Loucy (cell line): ENCODE measurements around the gene ADGRG7.

Experiments used
- H2AFZ ChIP-seq: fragments of 200-600 bp; sonication (generic); 2 replicates; pipeline ENCODE4 v1.6.0; 2016; ENCODE audit warnings: antibody characterized with exemption, mild to moderate bottlenecking, low read length, moderate library complexity
- H3F3A ChIP-seq: fragments of 200-600 bp; 2 replicates; pipeline ENCODE4 v1.6.0; 2016; ENCODE audit warnings: antibody characterized with exemption, low read depth, mild to moderate bottlenecking
- H3K27me3 ChIP-seq: fragments of 200-600 bp; sonication (generic); 2 replicates; pipeline ENCODE4 v1.6.1; 2014; ENCODE audit warnings: low read length, mild to moderate bottlenecking; ENCODE audit not compliant: insufficient read depth, poor library complexity, severe bottlenecking
- H3K36me3 ChIP-seq: fragments of 200-600 bp; sonication (generic); 2 replicates; pipeline ENCODE4 v1.6.1; 2016; ENCODE audit warnings: low read length; ENCODE audit not compliant: insufficient read depth
- H3K4me1 ChIP-seq: fragments of 200-600 bp; sonication (generic); 2 replicates; pipeline ENCODE4 v1.5.1; 2014; ENCODE audit warnings: low read length, mild to moderate bottlenecking; ENCODE audit not compliant: insufficient read depth, poor library complexity, severe bottlenecking
- H3K4me2 ChIP-seq: fragments of 200-600 bp; sonication (generic); 2 replicates; pipeline ENCODE4 v1.6.0; 2014; ENCODE audit warnings: antibody characterized with exemption, low read length, low read depth, mild to moderate bottlenecking; ENCODE audit not compliant: poor library complexity, severe bottlenecking
- H3K4me3 ChIP-seq: fragments of 200-600 bp; sonication (generic); 2 replicates; pipeline ENCODE4 v1.5.1; 2014; ENCODE audit warnings: low read length, mild to moderate bottlenecking, mixed read lengths; ENCODE audit not compliant: poor library complexity, severe bottlenecking
- H3K79me2 ChIP-seq: fragments of 200-600 bp; sonication (generic); 2 replicates; pipeline ENCODE4 v1.6.1; 2014; ENCODE audit warnings: low read length; ENCODE audit not compliant: insufficient read depth
- H3K9ac ChIP-seq: fragments of 200-600 bp; sonication (generic); 2 replicates; pipeline ENCODE4 v1.6.0; 2014; ENCODE audit warnings: mild to moderate bottlenecking, low read depth, low read length, moderate library complexity; ENCODE audit not compliant: poor library complexity, severe bottlenecking
- H3K9me2 ChIP-seq: fragments of 200-600 bp; sonication (generic); replicated peaks from 2 replicates; pipeline ENCODE4 v1.6.1; 2016; ENCODE audit warnings: low read depth, low read length, mixed read lengths
- H3K9me3 ChIP-seq: fragments of 200-600 bp; sonication (generic); 2 replicates; pipeline ENCODE4 v1.6.1; 2014; ENCODE audit warnings: mild to moderate bottlenecking, antibody characterized with exemption, low read length, low read depth; ENCODE audit not compliant: insufficient read depth
- H4K20me1 ChIP-seq: fragments of 200-600 bp; sonication (generic); 2 replicates; pipeline ENCODE4 v1.6.0; 2014; ENCODE audit warnings: antibody characterized with exemption, low read length, mild to moderate bottlenecking; ENCODE audit not compliant: insufficient read depth, poor library complexity, severe bottlenecking
- CTCF ChIP-seq: fragments of 200-600 bp; sonication (generic); conservative IDR thresholded peaks from 2 replicates; pipeline ENCODE4 v1.5.1; 2014; ENCODE audit warnings: mild to moderate bottlenecking, antibody characterized with exemption, low read length
- EZH2phosphoT487 ChIP-seq: fragments of 200-600 bp; IDR thresholded peaks from 2 replicates; pipeline ENCODE4 v1.6.1; 2018; ENCODE audit warnings: antibody characterized with exemption, mild to moderate bottlenecking, moderate library complexity, borderline replicate concordance

The ADGRG7 gene

GRCh38 chr3:100730524-100730923, 121.1 kb downstream of the ADGRG7 start:
- Histone ChIP-seq H3K9me3 (no peaks in the 10 kb centered on the region), H3K4me3 (no peak overlapping the region), H3K79me2 (peaks cover 44% of the 10 kb centered on the region), H2AFZ (no peak overlapping the region), H3K27me3 (no peaks in the 10 kb centered on the region), H3K9ac (no peak overlapping the region), H3K9me2 (no peaks in the 10 kb centered on the region), H4K20me1 (peaks cover 26% of the 10 kb centered on the region), H3K36me3 (peaks cover 85% of the 10 kb centered on the region), H3K4me1 (no peaks in the 10 kb centered on the region), H3F3A (no peaks in the 10 kb centered on the region), H3K4me2 (no peak overlapping the region)
- TF ChIP-seq CTCF = no peak
- no peak for TF ChIP-seq EZH2phosphoT487

GRCh38 chr3:100732435-100732834, 123.0 kb downstream of the ADGRG7 start:
- H3K4me2 ChIP-seq = no peak overlapping the region

GRCh38 chr3:100737334-100737733, 127.9 kb downstream of the ADGRG7 start:
- Histone ChIP-seq H3K4me2 (no peak overlapping the region), H4K20me1 (no peaks in the 10 kb centered on the region), H3F3A (no peaks in the 10 kb centered on the region), H2AFZ (no peak overlapping the region), H3K4me3 (no peak overlapping the region), H3K27me3 (no peaks in the 10 kb centered on the region), H3K4me1 (no peaks in the 10 kb centered on the region), H3K9me2 (no peaks in the 10 kb centered on the region), H3K36me3 (peaks cover 96% of the 10 kb centered on the region), H3K79me2 (peaks cover 26% of the 10 kb centered on the region), H3K9me3 (no peaks in the 10 kb centered on the region), H3K9ac (no peak overlapping the region)
- TF ChIP-seq EZH2phosphoT487 = no peak
- TF ChIP-seq CTCF = peak; percentile 59

More at GRCh38 chr3:100732435-100732834, 123.0 kb downstream of the ADGRG7 start:
- H3F3A ChIP-seq = no peaks in the 10 kb centered on the region
- no peak overlapping the region for H3K9ac ChIP-seq
- no peak overlapping the region for H2AFZ ChIP-seq
- no peak overlapping the region for H3K4me3 ChIP-seq
- no peaks in the 10 kb centered on the region for H3K9me3 ChIP-seq
- H4K20me1 ChIP-seq = peaks cover 10% of the 10 kb centered on the region
- H3K36me3 ChIP-seq = peaks cover 89% of the 10 kb centered on the region
- no peaks in the 10 kb centered on the region for H3K27me3 ChIP-seq
- H3K79me2 ChIP-seq = peaks cover 33% of the 10 kb centered on the region
- TF ChIP-seq CTCF = no peak
- TF ChIP-seq EZH2phosphoT487 = no peak
- no peaks in the 10 kb centered on the region for H3K9me2 ChIP-seq
- no peaks in the 10 kb centered on the region for H3K4me1 ChIP-seq
